Calu3 (cell line): Measurements from ENCODE around the gene LRRC28. TPM values are rescaled to one million over a fixed set of nuclear protein-coding genes. Genes with fewer than 3 reads are reported as not detected.
A peak's percentile ranks its signal among the peaks of the same experiment; 100 is the strongest.

Experiments used
- BruUV-seq: library from RNA; stranded (reverse); fragments of 400-500 nt; replicated peaks from 2 replicates; lab custom pipeline; 2021; lab: Mats Ljungman, UMichigan
- CTCF ChIA-PET: fragments of 300-600 bp; sonication (Branson Sonifier 250); formaldehyde crosslinking; loops from one replicate; lab custom pipeline; 2022; ENCODE audit warnings: antibody characterized with exemption; lab: Charles Lee
- DNase-seq: peaks from one replicate; pipeline ENCODE4 v3.0.0; 2022
- H3K27ac Mint-ChIP-seq: one replicate; pipeline ENCODE4 v1.8.0; 2022; ENCODE audit warnings: mixed read lengths; ENCODE audit not compliant: unreplicated experiment
- H3K27me3 Mint-ChIP-seq: one replicate; pipeline ENCODE4 v1.8.0; 2022; ENCODE audit warnings: mixed read lengths; ENCODE audit not compliant: unreplicated experiment
- H3K36me3 Mint-ChIP-seq: one replicate; pipeline ENCODE4 v1.8.0; 2022; ENCODE audit warnings: mild to moderate bottlenecking, moderate library complexity, mixed read lengths; ENCODE audit not compliant: insufficient read depth, unreplicated experiment
- H3K4me1 Mint-ChIP-seq: one replicate; pipeline ENCODE4 v1.8.0; 2022; ENCODE audit warnings: mild to moderate bottlenecking, low read depth, mixed read lengths; ENCODE audit not compliant: unreplicated experiment
- H3K4me3 Mint-ChIP-seq: one replicate; pipeline ENCODE4 v1.8.0; 2022; ENCODE audit warnings: mild to moderate bottlenecking, low read depth, moderate library complexity, mixed read lengths; ENCODE audit not compliant: unreplicated experiment
- H3K9me3 Mint-ChIP-seq: one replicate; pipeline ENCODE4 v1.8.0; 2022; ENCODE audit warnings: low read depth, mixed read lengths; ENCODE audit not compliant: unreplicated experiment
- CTCF ChIP-seq: fragments of 200-600 bp; IDR thresholded peaks from one replicate; pipeline ENCODE4 v1.8.0; 2022; ENCODE audit warnings: antibody characterized with exemption; ENCODE audit not compliant: unreplicated experiment
- intact Hi-C: fragments of 100-400 bp; cut with micrococcal nuclease; formaldehyde crosslinking; loops from one replicate; pipeline ENCODE4 v1.10.0; 2022; ENCODE audit not compliant: unreplicated experiment
- total RNA-seq: library from RNA; stranded (reverse); gene quantifications from 2 replicates; pipeline ENCODE4 v1.2.3, GENCODE V29; 2022

LRRC28 gene
- total RNA-seq, 1 experiment from 2014 or later: 21.8 TPM

GRCh38 chr15:99432271-99433025, 181.2 kb downstream of the LRRC28 start:
- TF ChIP-seq CTCF: no peak
- H3K27ac Mint-ChIP-seq: no peak overlapping the region

GRCh38 chr15:99433026-99433756, 181.9 kb downstream of the LRRC28 start:
- no peak for TF ChIP-seq CTCF
- Mint-ChIP-seq H3K4me1 (peaks cover 27% of the 10 kb centered on the region), H3K27me3 (no peaks in the 10 kb centered on the region), H3K4me3 (no peak overlapping the region), H3K27ac (no peak overlapping the region), H3K9me3 (no peaks in the 10 kb centered on the region), H3K36me3 (peaks cover 5% of the 10 kb centered on the region)
- no TSS peak for BruUV-seq
- peak; percentile 48 for DNase-seq
- intact Hi-C loops: no loop called here
- CTCF ChIA-PET: interaction anchor here (0.6 to 1.3 kb wide), 4 partner anchors 11 to 24 kb away, joined by 4 to 10 read pairs (median 5); no protein-coding TSS in a partner anchor

More at GRCh38 chr15:99432271-99433025, 181.2 kb downstream of the LRRC28 start:
- BruUV-seq: no TSS peak
- no peak for DNase-seq
- Mint-ChIP-seq H3K27me3 (no peaks in the 10 kb centered on the region), H3K4me3 (no peak overlapping the region), H3K9me3 (no peaks in the 10 kb centered on the region), H3K4me1 (peaks cover 31% of the 10 kb centered on the region), H3K36me3 (peaks cover 5% of the 10 kb centered on the region)
- CTCF ChIA-PET: interaction anchor here (1.0 to 1.3 kb wide), 2 partner anchors 12 to 23 kb away, joined by 4 to 6 read pairs; no protein-coding TSS in a partner anchor
- intact Hi-C loops: no loop called here

- H3K9me3 Mint-ChIP-seq: no peaks in the 10 kb centered on the region
- CTCF ChIA-PET: interaction anchor here (0.7 to 1.3 kb wide), 3 partner anchors 10 to 25 kb away, joined by 4 to 10 read pairs (median 6); no protein-coding TSS in a partner anchor
- peak overlapping the region; percentile 8 for H3K27ac Mint-ChIP-seq
- no peak for DNase-seq
- intact Hi-C loops: no loop called here
- peak overlapping the region; percentile 73 for H3K4me3 Mint-ChIP-seq
- H3K36me3 Mint-ChIP-seq: peaks cover 5% of the 10 kb centered on the region
- peaks cover 27% of the 10 kb centered on the region for H3K4me1 Mint-ChIP-seq
- no TSS peak for BruUV-seq
- H3K27me3 Mint-ChIP-seq: no peaks in the 10 kb centered on the region
- no peak for TF ChIP-seq CTCF
Observed at GRCh38 chr15:99433757-99434450, 182.6 kb downstream of the LRRC28 start.

- Mint-ChIP-seq H3K9me3 (no peaks in the 10 kb centered on the region), H3K27ac (peak overlapping the region; percentile 62), H3K27me3 (no peaks in the 10 kb centered on the region), H3K4me3 (peak overlapping the region; percentile 73), H3K4me1 (peaks cover 27% of the 10 kb centered on the region), H3K36me3 (peaks cover 5% of the 10 kb centered on the region)
- BruUV-seq: no TSS peak
- CTCF ChIA-PET: interaction anchor here (1.0 to 1.4 kb wide), 3 partner anchors 26 to 270 kb away, joined by 3 to 4 read pairs (median 4); no protein-coding TSS in a partner anchor
- intact Hi-C loops: no loop called here
- no peak for DNase-seq
- TF ChIP-seq CTCF: no peak
Observed at GRCh38 chr15:99434506-99435112, 183.3 kb downstream of the LRRC28 start.
